Parietal lobe (tissue), 1 donor: ENCODE measurements around the gene SGF29. TPM values are rescaled to one million over a fixed set of nuclear protein-coding genes. Genes with fewer than 3 reads are reported as not detected.

Experiments used
- total RNA-seq: library from RNA; depleted of rRNA; stranded (reverse); fragments of >200 nt; gene quantifications from one replicate; pipeline ENCODE4 v1.2.3, GENCODE V29; 2014

SGF29 gene
- 21.3 TPM for total RNA-seq

DNA sequence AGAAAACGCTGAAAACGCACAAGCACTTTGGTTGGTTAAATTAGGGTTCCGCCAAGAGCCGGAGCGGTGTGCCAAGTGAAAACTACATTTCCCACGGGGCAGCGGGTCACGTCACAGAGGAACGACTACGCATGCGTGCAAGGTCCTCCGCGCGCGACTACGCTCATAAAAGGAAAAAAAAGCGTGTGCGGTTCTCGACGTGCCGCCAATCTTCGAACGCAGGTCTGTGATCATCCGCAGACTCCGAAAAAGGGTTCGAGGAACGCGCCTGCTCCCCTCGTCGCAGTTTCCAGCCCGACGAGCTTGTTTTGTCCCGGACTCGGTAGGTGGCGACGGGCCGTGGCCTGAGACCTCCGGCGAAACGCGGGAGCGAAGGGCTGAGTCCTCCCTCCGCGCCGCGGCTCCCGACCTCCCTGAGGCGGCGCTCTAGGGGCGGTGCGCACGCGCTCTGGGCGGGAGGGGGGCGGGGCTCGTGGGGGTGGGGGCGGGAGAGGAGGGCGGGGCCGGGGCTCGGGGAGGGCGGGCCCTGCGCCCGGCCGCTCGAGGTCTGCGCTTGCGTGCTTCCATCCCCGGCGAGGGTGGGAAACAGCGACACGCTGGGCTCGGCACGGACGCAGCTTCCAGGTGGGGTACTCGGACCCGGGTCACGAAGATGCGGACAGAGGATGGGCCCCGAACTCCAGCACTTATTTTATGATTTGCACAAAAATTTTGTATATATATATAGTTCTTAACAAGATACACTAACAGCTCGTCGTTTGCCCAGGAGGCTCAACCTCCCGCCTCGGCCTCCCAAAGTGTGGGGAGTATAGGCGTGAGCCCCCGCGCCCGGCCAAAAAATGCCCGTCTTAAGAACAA is at the start of gene SGF29:
SGF29 (plus strand) TSS at position 145 of the 858 bp plus-strand sequence. CDS start 27,150 bp downstream, outside the sequence.

GRCh38 chr16:28538733-28539596 is 14.8 kb upstream of the SGF29 start, which contains the start of gene NUPR1:
Gene NUPR1, minus strand, starts transcription at chr16:28538974. Its CDS starts 67 bp downstream, at chr16:28538907.

GRCh38 chr16:28596840-28597691 is 43.3 kb downstream of the SGF29 start, which contains the start of gene SULT1A2:
Gene SULT1A2, minus strand, starts transcription at chr16:28597050. Its CDS starts 1,120 bp downstream, at chr16:28595930.

GRCh38 chr16:28609631-28610594 is 56.2 kb downstream of the SGF29 start, which contains the start of gene SULT1A1:
Gene SULT1A1, minus strand, starts transcription at chr16:28610044. Its CDS starts 1,189 bp downstream, at chr16:28608855.

GRCh38 chr16:28637765-28638164 is 84.0 kb downstream of the SGF29 start, which contains the start of gene NPIPB8:
Gene NPIPB8, plus strand, starts transcription at chr16:28638065. Its CDS starts 296 bp downstream, at chr16:28638361.

Other genes starting within 250 kb of the SGF29 start
- 8.5 TPM for gene NPIPB6, start 190.4 kb upstream of the SGF29 start, total RNA-seq
- gene EIF3CL, start 150.1 kb upstream of the SGF29 start, total RNA-seq = 116 TPM
- not detected for gene NPIPB7, start 81.6 kb upstream of the SGF29 start, total RNA-seq
- 24.7 TPM for gene CLN3, start 61.8 kb upstream of the SGF29 start, total RNA-seq
- 0.31 TPM for gene APOBR, start 59.3 kb upstream of the SGF29 start, total RNA-seq
- not detected for gene IL27, start 47.1 kb upstream of the SGF29 start, total RNA-seq
- 0.31 TPM for gene NUPR1, start 14.9 kb upstream of the SGF29 start, total RNA-seq
- gene SULT1A2, start 43.1 kb downstream of the SGF29 start, total RNA-seq = 1.6 TPM
- gene SULT1A1, start 56.1 kb downstream of the SGF29 start, total RNA-seq = 9.7 TPM
- gene NPIPB8, start 84.1 kb downstream of the SGF29 start, total RNA-seq = not detected
- gene EIF3C, start 157.5 kb downstream of the SGF29 start, total RNA-seq = 171 TPM
- 11.6 TPM for gene NPIPB9, start 197.9 kb downstream of the SGF29 start, total RNA-seq